Stimulated activated naive B cell treated with anti-CD40 and anti-IgM and Interleukin-4, amounts not matched to agents 10 μg/mL and 1 μg/mL and 100 μg/mL, for 72 hours (primary cell): Measurements from ENCODE around the gene GALNT18.

ENCODE experiments used
- ATAC-seq, 2 donors: fragments of 150-1000 bp; cut with Tn5 transposase; replicated peaks; 2 replicates each; pipeline ENCODE4 v1.10.0; 2021; ENCODE audit warnings: moderate library complexity in 1 of 2
- DNase-seq: peaks from one replicate; pipeline ENCODE4 v3.0.0; 2021
- H3K27ac Mint-ChIP-seq: one replicate; pipeline ENCODE4 v1.8.0; 2022; ENCODE audit warnings: mild to moderate bottlenecking, mixed read lengths
- H3K27me3 Mint-ChIP-seq, 2 donors: one replicate each; pipeline ENCODE4 v1.8.0; 2022; ENCODE audit warnings: mixed read lengths in 2 of 2
- H3K36me3 Mint-ChIP-seq, 2 donors: one replicate each; pipeline ENCODE4 v1.8.0; 2022; ENCODE audit warnings: mixed read lengths in 2 of 2, mild to moderate bottlenecking in 1 of 2
- H3K4me1 Mint-ChIP-seq, 2 donors: one replicate each; pipeline ENCODE4 v1.8.0; 2022; ENCODE audit warnings: mixed read lengths in 2 of 2, mild to moderate bottlenecking in 1 of 2
- H3K4me3 Mint-ChIP-seq, 2 donors: one replicate each; pipeline ENCODE4 v1.8.0; 2022; ENCODE audit warnings: mild to moderate bottlenecking in 2 of 2, mixed read lengths in 2 of 2, moderate library complexity in 1 of 2
- H3K9me3 Mint-ChIP-seq, 2 donors: one replicate each; pipeline ENCODE4 v1.8.0; 2022; ENCODE audit warnings: mixed read lengths in 2 of 2, mild to moderate bottlenecking in 1 of 2

GALNT18 gene

DNA sequence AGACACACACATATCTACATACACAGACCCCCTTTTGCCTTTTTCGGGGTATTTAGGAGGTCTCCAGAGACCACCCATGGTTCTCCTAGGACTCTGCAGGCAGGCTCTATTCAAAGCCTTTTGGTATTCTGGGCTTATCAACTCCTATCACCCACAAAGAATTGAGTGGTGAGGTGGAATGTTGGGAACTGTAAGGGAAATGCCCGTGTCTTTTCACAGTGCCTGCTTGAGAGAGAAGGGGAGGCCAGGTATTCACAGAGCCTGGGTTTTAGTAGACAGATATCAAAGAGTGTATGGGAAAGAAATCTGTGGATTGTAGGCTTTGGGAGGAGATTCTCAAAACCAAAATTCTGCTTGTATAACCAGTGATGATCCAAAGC, 224.8 kb downstream of the GALNT18 start:
- Mint-ChIP-seq H3K4me1 (no peaks in the 10 kb centered on the region), H3K4me3 (no peak overlapping the region), H3K27me3 (peaks cover 6 to 14% of the 10 kb centered on the region in 2 donors), H3K27ac (no peak overlapping the region), H3K36me3 (no peaks in the 10 kb centered on the region), H3K9me3 (no peaks in the 10 kb centered on the region)
- DNase-seq (no peak), ATAC-seq (no peak)

DNA sequence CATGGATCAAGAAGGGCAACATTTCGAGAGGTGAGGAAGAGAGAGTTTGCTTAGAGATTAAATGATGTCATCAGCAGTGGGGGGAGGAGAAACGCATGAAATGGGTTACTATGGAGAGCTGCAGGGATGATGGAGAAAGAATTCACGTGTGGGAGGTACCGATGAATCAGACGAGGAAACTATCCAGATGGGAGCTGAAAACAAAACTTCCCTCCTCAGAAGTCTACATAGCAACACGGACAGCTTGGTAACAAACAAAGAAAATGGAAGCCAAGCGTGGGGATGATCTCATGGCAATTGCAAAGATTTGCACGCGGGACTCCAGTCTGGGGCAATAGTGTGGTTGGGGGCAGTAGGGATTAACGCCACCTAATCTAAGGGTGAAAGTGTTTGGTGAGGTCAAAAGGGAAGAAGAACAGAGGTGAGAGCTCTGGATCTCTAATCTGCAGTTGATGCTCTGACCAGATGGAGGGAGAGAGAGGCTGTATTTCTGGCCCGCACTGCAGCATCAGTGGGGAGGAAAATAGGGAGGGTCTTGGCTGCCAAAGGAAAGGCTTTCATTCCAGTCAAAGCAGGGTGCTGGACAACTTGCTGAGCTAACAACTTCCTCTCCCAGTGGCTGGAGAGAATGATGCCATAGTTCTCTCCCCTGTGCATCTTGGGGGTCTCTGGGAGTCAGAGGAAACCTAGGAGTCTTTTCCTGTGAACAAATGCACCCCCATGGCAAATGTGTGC, 225.3 kb downstream of the GALNT18 start:
- Mint-ChIP-seq H3K9me3 (no peaks in the 10 kb centered on the region), H3K36me3 (no peaks in the 10 kb centered on the region), H3K27ac (no peak overlapping the region), H3K4me1 (no peaks in the 10 kb centered on the region), H3K27me3 (peaks cover 6 to 14% of the 10 kb centered on the region in 2 donors), H3K4me3 (no peak overlapping the region)
- DNase-seq, result no peak
- no peak for ATAC-seq

DNA sequence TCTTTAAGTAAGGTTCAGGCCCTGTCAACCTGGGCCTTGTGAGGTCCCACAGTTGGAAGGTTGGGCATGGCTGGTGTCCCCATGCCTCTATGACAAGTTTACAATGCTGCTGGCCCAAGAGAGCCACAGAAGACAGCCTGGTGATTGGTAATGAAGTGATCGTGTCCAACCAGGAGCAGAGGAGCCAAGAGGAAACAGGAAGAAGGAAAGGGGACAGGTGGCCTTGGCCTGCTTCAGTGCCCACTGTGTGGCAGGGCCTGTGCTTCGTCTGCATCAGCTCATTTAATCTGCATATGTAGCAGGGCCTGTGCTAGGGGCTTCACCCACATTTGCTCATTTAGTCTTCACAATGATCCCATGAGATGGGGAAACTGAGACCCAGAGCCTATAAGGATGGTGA, 226.7 kb downstream of the GALNT18 start:
- no peaks in the 10 kb centered on the region for H3K9me3 Mint-ChIP-seq
- DNase-seq (no peak), ATAC-seq (no peak)
- H3K36me3 Mint-ChIP-seq, result no peaks in the 10 kb centered on the region
- no peaks in the 10 kb centered on the region for H3K4me1 Mint-ChIP-seq
- no peak overlapping the region for H3K4me3 Mint-ChIP-seq
- H3K27me3 Mint-ChIP-seq, result peaks cover 6 to 10% of the 10 kb centered on the region in 2 donors
- H3K27ac Mint-ChIP-seq, result no peak overlapping the region

DNA sequence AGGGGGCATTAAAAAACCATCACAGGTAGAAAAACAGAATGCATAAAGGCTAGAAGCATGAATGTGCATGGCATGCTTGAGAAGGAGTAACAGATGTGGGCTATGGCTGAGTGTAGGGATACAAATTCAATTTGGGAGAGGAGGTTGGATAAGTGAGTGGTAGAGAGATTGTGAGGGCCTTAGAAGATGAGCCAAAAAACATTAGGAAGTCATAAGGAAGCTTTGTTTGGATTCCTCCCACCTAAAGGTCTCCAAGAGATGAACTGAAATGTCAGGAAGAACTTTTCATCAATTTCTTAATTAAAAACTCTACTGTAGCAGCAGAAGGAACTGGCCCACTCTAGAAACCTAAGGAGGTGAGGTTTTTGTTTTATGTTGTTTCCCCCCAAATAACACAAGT, 227.6 kb downstream of the GALNT18 start:
- DNase-seq (no peak), ATAC-seq (no peak)
- Mint-ChIP-seq H3K4me3 (no peak overlapping the region), H3K4me1 (no peaks in the 10 kb centered on the region), H3K27ac (no peak overlapping the region), H3K9me3 (no peaks in the 10 kb centered on the region), H3K36me3 (no peaks in the 10 kb centered on the region), H3K27me3 (peaks cover 6 to 10% of the 10 kb centered on the region in 2 donors)

DNA sequence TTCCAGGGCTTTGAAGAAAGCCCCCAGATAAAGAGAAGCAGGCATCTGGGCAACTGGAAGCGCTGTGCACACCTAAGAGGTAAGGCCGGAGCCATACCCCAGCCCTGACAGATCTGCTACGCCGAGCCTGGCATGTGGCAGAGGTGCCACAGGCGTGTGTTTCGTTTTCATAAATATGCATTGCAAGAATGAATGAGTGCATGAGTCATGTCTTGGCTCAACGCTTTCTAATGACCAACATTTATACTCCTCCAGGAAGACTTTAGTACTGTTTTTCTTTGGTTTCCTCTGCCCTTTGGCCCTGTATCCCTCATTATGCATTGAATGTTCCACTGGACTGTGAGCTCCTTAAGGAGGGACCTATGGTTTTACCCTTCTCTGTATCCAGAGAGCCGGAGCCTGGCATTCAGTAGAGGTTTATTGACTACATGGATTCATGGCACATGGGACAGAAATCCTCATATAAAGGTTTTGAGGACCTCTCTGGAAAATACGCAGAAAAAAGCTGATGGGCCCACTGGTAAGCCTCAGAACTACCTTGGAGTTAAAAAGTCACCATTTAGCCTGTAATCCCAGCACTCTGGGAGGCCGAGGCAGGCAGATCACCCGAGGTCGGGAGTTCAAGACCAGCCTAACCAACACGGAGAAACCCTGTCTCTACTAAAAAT, 229.9 kb downstream of the GALNT18 start:
- Mint-ChIP-seq H3K27ac (no peak overlapping the region), H3K9me3 (no peaks in the 10 kb centered on the region), H3K27me3 (peaks cover 6 to 10% of the 10 kb centered on the region in 2 donors), H3K4me1 (no peaks in the 10 kb centered on the region), H3K4me3 (no peak overlapping the region), H3K36me3 (no peaks in the 10 kb centered on the region)
- ATAC-seq (no peak), DNase-seq (no peak)

DNA sequence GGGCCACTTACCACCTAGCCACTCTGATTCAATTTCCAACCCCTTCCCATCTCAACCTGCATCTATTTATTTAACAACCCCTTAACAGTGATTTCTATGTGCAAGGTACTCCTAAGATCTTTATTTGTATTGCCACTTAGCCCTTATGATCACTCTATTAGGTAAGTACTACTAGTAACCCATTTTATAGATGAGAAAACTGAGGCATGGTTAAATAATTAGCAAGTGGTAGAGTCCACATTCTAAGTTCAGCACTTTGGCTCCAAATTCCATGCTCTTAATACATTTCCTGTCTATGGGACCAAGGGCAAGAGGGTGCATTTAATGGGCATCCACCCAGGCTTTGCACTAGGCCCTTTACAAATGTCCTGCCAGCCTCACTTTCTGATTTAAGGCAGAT, 230.6 kb downstream of the GALNT18 start:
- Mint-ChIP-seq H3K4me3 (no peak overlapping the region), H3K27me3 (peaks cover 6 to 7% of the 10 kb centered on the region in 2 donors), H3K9me3 (no peaks in the 10 kb centered on the region), H3K4me1 (no peaks in the 10 kb centered on the region), H3K36me3 (no peaks in the 10 kb centered on the region), H3K27ac (no peak overlapping the region)
- no peak for ATAC-seq
- no peak for DNase-seq

DNA sequence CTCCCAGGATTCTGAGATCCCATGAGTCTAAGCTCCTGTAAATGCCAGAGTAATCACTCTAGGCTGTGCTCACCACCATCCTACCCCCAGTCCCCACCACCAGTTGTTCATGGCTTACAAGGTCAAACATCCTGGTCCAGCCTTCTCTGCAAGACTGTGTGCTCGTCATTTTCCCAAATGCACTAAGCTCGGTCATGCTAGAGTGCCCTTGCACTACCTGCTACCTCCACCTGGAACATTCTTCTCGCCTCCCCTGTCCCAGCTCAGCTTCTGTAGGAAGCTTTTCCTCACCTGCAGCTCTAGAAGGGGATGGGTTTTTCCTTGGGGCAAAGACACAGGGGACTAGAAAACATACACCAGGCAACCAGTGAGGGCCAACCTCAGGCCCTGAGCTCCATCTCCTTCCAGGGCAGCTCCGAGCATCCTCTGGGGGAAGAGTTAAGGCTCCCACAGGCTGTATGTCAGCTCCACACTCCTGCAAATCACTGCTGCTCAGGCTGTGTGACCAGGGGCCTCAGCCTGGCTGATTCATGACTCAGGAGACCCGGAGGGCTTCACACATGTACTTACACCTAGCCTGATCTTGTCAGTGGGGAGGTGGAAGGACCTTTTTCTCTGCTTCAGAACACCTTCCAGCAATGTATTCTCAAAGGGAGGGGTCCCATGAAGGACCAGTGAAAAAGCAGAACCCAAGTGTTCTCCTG, 231.6 kb downstream of the GALNT18 start:
- ATAC-seq, result no peak
- H3K27ac Mint-ChIP-seq, result no peak overlapping the region

DNA sequence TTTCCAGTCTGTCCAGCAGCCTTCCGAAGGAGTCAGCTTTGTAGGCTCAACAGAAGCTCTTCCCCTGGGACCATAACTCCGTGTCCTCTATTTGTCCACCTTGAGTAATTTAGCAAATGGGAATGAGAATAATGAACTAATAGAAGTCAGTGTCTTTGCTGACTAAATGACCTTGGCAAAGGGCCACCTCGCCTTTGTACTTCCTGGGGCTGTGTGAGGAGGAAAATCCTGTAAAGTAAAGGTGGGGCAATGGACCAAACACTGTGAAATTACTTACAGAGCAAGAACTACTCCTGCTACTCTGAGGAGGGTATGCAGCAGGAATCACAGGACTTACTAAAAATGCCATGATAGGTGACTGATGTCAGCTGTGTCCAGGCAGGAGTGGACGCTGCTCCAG, 232.6 kb downstream of the GALNT18 start:
- Mint-ChIP-seq H3K27ac (no peak overlapping the region), H3K4me1 (no peaks in the 10 kb centered on the region), H3K27me3 (no peaks in the 10 kb centered on the region), H3K4me3 (no peak overlapping the region), H3K9me3 (peaks cover 1 to 3% of the 10 kb centered on the region in 2 donors), H3K36me3 (no peaks in the 10 kb centered on the region)
- DNase-seq (no peak), ATAC-seq (no peak)

More for the DNA sequence above, 231.6 kb downstream of the GALNT18 start:
- no peak overlapping the region for H3K4me3 Mint-ChIP-seq
- peaks cover 0 to under 1% of the 10 kb centered on the region in 2 donors for H3K27me3 Mint-ChIP-seq
- no peaks in the 10 kb centered on the region for H3K36me3 Mint-ChIP-seq
- no peaks in the 10 kb centered on the region for H3K4me1 Mint-ChIP-seq
- no peaks in the 10 kb centered on the region for H3K9me3 Mint-ChIP-seq
- DNase-seq, result no peak

DNA sequence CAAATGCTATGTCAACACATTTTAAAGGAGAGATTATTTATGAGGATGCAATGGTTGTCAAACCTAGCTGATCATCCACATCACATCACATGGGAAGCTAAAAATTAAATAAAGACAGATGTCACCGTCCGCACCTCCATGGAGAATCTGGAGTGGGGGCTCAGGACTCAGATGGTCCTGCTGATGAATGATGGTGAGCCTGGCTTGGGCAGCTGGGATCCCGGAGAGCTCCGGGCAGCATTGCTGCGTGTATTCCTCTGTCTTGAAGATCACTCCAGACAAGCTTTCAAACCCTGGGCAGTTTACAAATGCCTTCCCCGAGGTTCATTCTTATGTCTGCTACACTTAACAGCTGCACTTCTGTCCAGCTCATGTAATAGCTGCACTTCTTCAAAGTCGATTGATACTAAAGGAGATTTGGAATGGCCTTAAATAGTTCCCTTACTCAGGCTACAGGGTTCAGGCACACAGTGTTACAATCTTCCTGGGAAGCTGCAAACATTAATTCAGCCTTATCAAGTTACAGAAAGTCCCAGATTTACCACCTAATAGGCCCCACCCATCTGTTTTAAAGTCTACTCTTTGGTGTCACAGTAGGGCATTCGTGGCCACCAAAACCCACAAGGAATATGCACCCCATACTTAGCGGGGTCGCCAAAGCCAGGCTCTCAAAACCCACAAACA, 234.0 kb downstream of the GALNT18 start:
- no peaks in the 10 kb centered on the region for H3K36me3 Mint-ChIP-seq
- H3K9me3 Mint-ChIP-seq, result peaks cover 1 to 3% of the 10 kb centered on the region in 2 donors
- H3K27ac Mint-ChIP-seq, result no peak overlapping the region

DNA sequence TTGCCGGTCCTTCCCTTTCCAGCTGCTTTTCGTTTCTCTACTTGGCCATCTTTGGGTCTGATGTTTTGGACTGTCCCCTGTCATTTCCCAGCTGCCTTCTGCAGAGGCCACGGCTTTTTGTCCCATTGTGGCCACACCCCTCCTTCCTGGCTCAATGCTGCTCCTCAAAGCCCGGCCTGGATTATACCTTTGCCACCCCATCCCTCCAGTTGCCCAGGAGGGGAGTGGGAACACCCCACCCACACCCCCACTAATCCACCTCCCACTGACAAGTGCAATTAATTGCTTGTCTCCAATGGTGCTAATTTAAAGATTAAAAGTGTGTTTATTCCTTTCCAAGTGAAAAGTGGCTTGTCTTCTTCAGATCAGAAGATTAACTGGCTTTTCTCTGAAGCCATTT, 234.6 kb downstream of the GALNT18 start:
- Mint-ChIP-seq H3K4me3 (no peak overlapping the region), H3K36me3 (no peaks in the 10 kb centered on the region), H3K27ac (no peak overlapping the region), H3K27me3 (peaks cover 4 to 5% of the 10 kb centered on the region in 2 donors), H3K9me3 (peaks cover 1 to 3% of the 10 kb centered on the region in 2 donors), H3K4me1 (no peaks in the 10 kb centered on the region)
- DNase-seq (no peak), ATAC-seq (no peak)

More for the DNA sequence above, 234.0 kb downstream of the GALNT18 start:
- ATAC-seq (no peak), DNase-seq (no peak)
- Mint-ChIP-seq H3K4me3 (no peak overlapping the region), H3K4me1 (no peaks in the 10 kb centered on the region), H3K27me3 (peaks cover 4 to 5% of the 10 kb centered on the region in 2 donors)

DNA sequence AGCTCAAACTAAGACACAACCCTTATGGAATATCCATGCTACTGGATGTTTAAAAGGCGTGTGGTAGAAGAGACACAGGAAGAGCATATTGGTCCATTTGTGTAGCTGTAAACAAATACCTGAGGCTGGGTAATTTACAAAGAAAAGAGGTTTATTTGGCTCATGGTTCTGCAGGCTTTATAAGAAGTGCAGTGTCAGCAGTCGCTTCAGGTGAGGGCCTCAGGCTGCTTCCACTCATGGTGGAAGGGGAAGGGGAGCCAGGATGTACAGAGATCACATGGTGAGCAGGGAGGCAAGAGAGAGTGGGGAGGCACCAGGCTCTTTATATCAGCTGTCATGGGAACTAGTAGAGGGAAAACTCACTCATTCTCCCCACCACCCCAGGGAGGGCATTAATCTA, 237.0 kb downstream of the GALNT18 start:
- Mint-ChIP-seq H3K9me3 (peaks cover 1 to 3% of the 10 kb centered on the region in 2 donors), H3K4me3 (no peak overlapping the region), H3K27me3 (peaks cover 4 to 5% of the 10 kb centered on the region in 2 donors), H3K27ac (no peak overlapping the region), H3K36me3 (no peaks in the 10 kb centered on the region), H3K4me1 (no peaks in the 10 kb centered on the region)
- ATAC-seq (no peak), DNase-seq (no peak)

DNA sequence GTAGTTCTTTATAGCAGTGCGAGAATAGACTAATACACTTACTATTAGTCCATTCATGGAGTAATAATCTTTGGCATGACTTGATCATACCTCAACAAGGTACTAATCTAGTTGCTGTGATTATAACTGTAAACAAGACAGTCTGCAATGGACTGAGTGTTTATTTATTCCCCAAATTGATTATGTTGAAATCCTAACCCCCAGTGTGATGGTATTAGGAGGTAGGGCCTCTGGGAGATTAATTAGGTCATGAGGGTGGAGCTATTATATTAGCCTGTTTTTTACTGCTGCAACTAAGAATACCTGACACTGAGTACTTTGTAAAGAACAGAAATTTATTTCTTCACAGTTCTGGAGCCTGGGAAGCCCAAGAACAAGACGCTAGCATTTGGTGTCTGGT, 237.8 kb downstream of the GALNT18 start:
- ATAC-seq, result no peak
- no peak for DNase-seq
- no peaks in the 10 kb centered on the region for H3K36me3 Mint-ChIP-seq
- H3K27me3 Mint-ChIP-seq, result peaks cover 4 to 5% of the 10 kb centered on the region in 2 donors
- peaks cover 1 to 3% of the 10 kb centered on the region in 2 donors for H3K9me3 Mint-ChIP-seq
- H3K4me3 Mint-ChIP-seq, result no peak overlapping the region
- H3K27ac Mint-ChIP-seq, result no peak overlapping the region
- no peaks in the 10 kb centered on the region for H3K4me1 Mint-ChIP-seq

DNA sequence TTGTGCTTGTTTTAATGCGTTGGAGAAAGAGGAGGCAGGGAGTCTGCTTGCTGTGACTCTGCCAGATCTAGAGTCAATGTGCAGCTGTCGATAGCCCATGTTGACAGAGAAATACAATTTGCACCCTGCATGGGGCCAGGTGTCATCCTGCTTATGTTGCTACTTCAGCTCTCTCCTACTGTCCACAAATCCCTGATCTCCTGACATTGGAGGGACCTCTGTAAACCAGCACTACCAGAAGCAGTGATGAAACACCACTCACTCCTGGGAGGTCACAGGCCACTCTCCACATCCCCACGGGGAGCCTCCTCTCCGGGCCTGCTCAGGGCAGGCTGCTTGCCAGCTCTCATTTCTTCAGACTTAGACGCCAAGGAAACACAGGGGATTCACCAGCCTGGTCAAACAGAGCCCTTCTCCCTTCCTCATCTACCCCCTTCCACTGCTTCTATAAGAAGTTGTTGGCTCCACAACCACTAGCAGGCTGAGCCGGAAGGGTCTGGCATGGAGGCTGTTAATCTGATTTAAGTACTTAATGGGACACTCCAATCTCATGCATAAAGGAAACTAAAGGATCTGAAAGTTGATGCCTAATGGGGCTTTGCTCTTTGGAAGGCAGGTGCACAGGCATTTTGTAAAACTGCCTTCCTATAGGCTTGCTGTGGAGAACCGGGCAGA, 238.8 kb downstream of the GALNT18 start:
- DNase-seq, result no peak
- Mint-ChIP-seq H3K36me3 (no peaks in the 10 kb centered on the region), H3K27me3 (peaks cover 5 to 8% of the 10 kb centered on the region in 2 donors), H3K4me3 (no peak overlapping the region), H3K27ac (no peak overlapping the region), H3K9me3 (peaks cover 1 to 3% of the 10 kb centered on the region in 2 donors), H3K4me1 (no peaks in the 10 kb centered on the region)
- ATAC-seq, result no peak
